ENCODE results near the gene LDHD.
A peak's percentile ranks its signal among the peaks of the same experiment; 100 is the strongest.
"Not testable (repeated sequence)": the region's sequence is repeated elsewhere in the genome, so short reads cannot be mapped to it uniquely, and the experiment has no call there.

Gene LDHD

GRCh38 chr16:75131081-75131480, 14.5 kb upstream of the LDHD start:
- Histone ChIP-seq H3K36me3 (ENCODE audit: control insufficient read depth, insufficient read depth, low read length) (no peaks in the 10 kb centered on the region), H3K27me3 (ENCODE audit: control insufficient read depth, insufficient read depth, low read length) (no peaks in the 10 kb centered on the region), H3K9ac (ENCODE audit: low read length) (no peak overlapping the region), H3K4me1 (ENCODE audit: control insufficient read depth, insufficient read depth, low read length) (peaks cover 4% of the 10 kb centered on the region; the same call in 1 of the 2 replicates), H3K9me3 (ENCODE audit: control insufficient read depth, insufficient read depth, low read depth, low read length) (peaks cover 24% of the 10 kb centered on the region), H3K27ac (ENCODE audit: low read depth, low read length) (no peak overlapping the region), H3K4me3 (ENCODE audit: low read depth, low read length) (no peak overlapping the region)

GRCh38 chr16:75130150-75130771, 13.7 kb upstream of the LDHD start:
- no peak overlapping the region for H3K27ac ChIP-seq (ENCODE audit: low read depth, low read length)
- peaks cover 24% of the 10 kb centered on the region for H3K9me3 ChIP-seq (ENCODE audit: control insufficient read depth, insufficient read depth, low read depth, low read length)
- H3K4me1 ChIP-seq (ENCODE audit: control insufficient read depth, insufficient read depth, low read length), result peaks cover 4% of the 10 kb centered on the region; the same call in 1 of the 2 replicates
- H3K27me3 ChIP-seq (ENCODE audit: control insufficient read depth, insufficient read depth, low read length), result no peaks in the 10 kb centered on the region
- no peaks in the 10 kb centered on the region for H3K36me3 ChIP-seq (ENCODE audit: control insufficient read depth, insufficient read depth, low read length)
- no peak overlapping the region for H3K9ac ChIP-seq (ENCODE audit: low read length)
- no peak overlapping the region for H3K4me3 ChIP-seq (ENCODE audit: low read depth, low read length)

GRCh38 chr16:75129421-75130149, 13.0 kb upstream of the LDHD start:
- not testable (repeated sequence) for H3K27me3 ChIP-seq (ENCODE audit: control insufficient read depth, insufficient read depth, low read length); H3K4me3 ChIP-seq (ENCODE audit: low read depth, low read length); H3K9ac ChIP-seq (ENCODE audit: low read length); H3K4me1 ChIP-seq (ENCODE audit: control insufficient read depth, insufficient read depth, low read length); H3K27ac ChIP-seq (ENCODE audit: low read depth, low read length); H3K36me3 ChIP-seq (ENCODE audit: control insufficient read depth, insufficient read depth, low read length)
- peaks cover 24% of the 10 kb centered on the region for H3K9me3 ChIP-seq (ENCODE audit: control insufficient read depth, insufficient read depth, low read depth, low read length)

GRCh38 chr16:75127713-75128415, 11.3 kb upstream of the LDHD start:
- no peak overlapping the region for H3K9ac ChIP-seq (ENCODE audit: low read length)
- H3K27me3 ChIP-seq (ENCODE audit: control insufficient read depth, insufficient read depth, low read length), result no peaks in the 10 kb centered on the region
- H3K4me3 ChIP-seq (ENCODE audit: low read depth, low read length), result no peak overlapping the region
- H3K9me3 ChIP-seq (ENCODE audit: control insufficient read depth, insufficient read depth, low read depth, low read length), result peaks cover 24% of the 10 kb centered on the region
- no peaks in the 10 kb centered on the region for H3K36me3 ChIP-seq (ENCODE audit: control insufficient read depth, insufficient read depth, low read length)
- peaks cover 4% of the 10 kb centered on the region; the same call in 1 of the 2 replicates for H3K4me1 ChIP-seq (ENCODE audit: control insufficient read depth, insufficient read depth, low read length)
- no peak overlapping the region for H3K27ac ChIP-seq (ENCODE audit: low read depth, low read length)

GRCh38 chr16:75122609-75123008, 6.0 kb upstream of the LDHD start:
- Histone ChIP-seq H3K9ac (ENCODE audit: low read length) (no peak overlapping the region), H3K27me3 (ENCODE audit: control insufficient read depth, insufficient read depth, low read length) (no peaks in the 10 kb centered on the region), H3K9me3 (ENCODE audit: control insufficient read depth, insufficient read depth, low read depth, low read length) (peaks cover 30% of the 10 kb centered on the region), H3K4me3 (ENCODE audit: low read depth, low read length) (no peak overlapping the region), H3K4me1 (ENCODE audit: control insufficient read depth, insufficient read depth, low read length) (peaks cover 16% of the 10 kb centered on the region), H3K36me3 (ENCODE audit: control insufficient read depth, insufficient read depth, low read length) (no peaks in the 10 kb centered on the region), H3K27ac (ENCODE audit: low read depth, low read length) (no peak overlapping the region)

GRCh38 chr16:75121949-75122568, 5.5 kb upstream of the LDHD start:
- Histone ChIP-seq H3K36me3 (ENCODE audit: control insufficient read depth, insufficient read depth, low read length) (no peaks in the 10 kb centered on the region), H3K9ac (ENCODE audit: low read length) (no peak overlapping the region), H3K9me3 (ENCODE audit: control insufficient read depth, insufficient read depth, low read depth, low read length) (peaks cover 24% of the 10 kb centered on the region), H3K4me3 (ENCODE audit: low read depth, low read length) (no peak overlapping the region), H3K27ac (ENCODE audit: low read depth, low read length) (no peak overlapping the region), H3K27me3 (ENCODE audit: control insufficient read depth, insufficient read depth, low read length) (no peaks in the 10 kb centered on the region), H3K4me1 (ENCODE audit: control insufficient read depth, insufficient read depth, low read length) (peaks cover 16% of the 10 kb centered on the region)

GRCh38 chr16:75120253-75120652, 3.7 kb upstream of the LDHD start:
- no peaks in the 10 kb centered on the region for H3K36me3 ChIP-seq (ENCODE audit: control insufficient read depth, insufficient read depth, low read length)
- H3K4me1 ChIP-seq (ENCODE audit: control insufficient read depth, insufficient read depth, low read length), result peaks cover 20% of the 10 kb centered on the region
- no peaks in the 10 kb centered on the region for H3K27me3 ChIP-seq (ENCODE audit: control insufficient read depth, insufficient read depth, low read length)
- no peak overlapping the region for H3K4me3 ChIP-seq (ENCODE audit: low read depth, low read length)
- H3K9me3 ChIP-seq (ENCODE audit: control insufficient read depth, insufficient read depth, low read depth, low read length), result peaks cover 15% of the 10 kb centered on the region
- H3K9ac ChIP-seq (ENCODE audit: low read length), result no peak overlapping the region
- peak overlapping the region; percentile 37; the same call in 1 of the 2 replicates for H3K27ac ChIP-seq (ENCODE audit: low read depth, low read length)

GRCh38 chr16:75118943-75119539, 2.5 kb upstream of the LDHD start:
- Histone ChIP-seq H3K36me3 (ENCODE audit: control insufficient read depth, insufficient read depth, low read length) (no peaks in the 10 kb centered on the region; the same call in 1 of the 2 replicates), H3K4me1 (ENCODE audit: control insufficient read depth, insufficient read depth, low read length) (peaks cover 24% of the 10 kb centered on the region), H3K4me3 (ENCODE audit: low read depth, low read length) (no peak overlapping the region), H3K9ac (ENCODE audit: low read length) (no peak overlapping the region), H3K27ac (ENCODE audit: low read depth, low read length) (no peak overlapping the region), H3K27me3 (ENCODE audit: control insufficient read depth, insufficient read depth, low read length) (no peaks in the 10 kb centered on the region), H3K9me3 (ENCODE audit: control insufficient read depth, insufficient read depth, low read depth, low read length) (peaks cover 15% of the 10 kb centered on the region)

GRCh38 chr16:75116911-75117245, 298 bp upstream of the LDHD start:
- peaks cover 7% of the 10 kb centered on the region for H3K9me3 ChIP-seq (ENCODE audit: control insufficient read depth, insufficient read depth, low read depth, low read length)
- no peak overlapping the region for H3K27ac ChIP-seq (ENCODE audit: low read depth, low read length)
- H3K4me1 ChIP-seq (ENCODE audit: control insufficient read depth, insufficient read depth, low read length), result peaks cover 46% of the 10 kb centered on the region
- H3K9ac ChIP-seq (ENCODE audit: low read length), result no peak overlapping the region
- H3K36me3 ChIP-seq (ENCODE audit: control insufficient read depth, insufficient read depth, low read length), result no peaks in the 10 kb centered on the region; the same call in 1 of the 2 replicates
- peak overlapping the region; percentile 58; the same call in 1 of the 2 replicates for H3K4me3 ChIP-seq (ENCODE audit: low read depth, low read length)
- H3K27me3 ChIP-seq (ENCODE audit: control insufficient read depth, insufficient read depth, low read length), result no peaks in the 10 kb centered on the region

- no peak overlapping the region for H3K4me3 ChIP-seq (ENCODE audit: low read depth, low read length)
- no peaks in the 10 kb centered on the region for H3K9me3 ChIP-seq (ENCODE audit: control insufficient read depth, insufficient read depth, low read depth, low read length)
- H3K27ac ChIP-seq (ENCODE audit: low read depth, low read length), result no peak overlapping the region
- no peak overlapping the region for H3K9ac ChIP-seq (ENCODE audit: low read length)
- no peaks in the 10 kb centered on the region; the same call in 1 of the 2 replicates for H3K36me3 ChIP-seq (ENCODE audit: control insufficient read depth, insufficient read depth, low read length)
- H3K27me3 ChIP-seq (ENCODE audit: control insufficient read depth, insufficient read depth, low read length), result no peaks in the 10 kb centered on the region
- H3K4me1 ChIP-seq (ENCODE audit: control insufficient read depth, insufficient read depth, low read length), result peaks cover 61% of the 10 kb centered on the region
Measured at GRCh38 chr16:75114946-75115825, 1.4 kb downstream of the LDHD start.

Data from HUES6 (cell line).